Measurements from ENCODE around the gene SUPT7L.
"Not testable (repeated sequence)": the region's sequence is repeated elsewhere in the genome, so short reads cannot be mapped to it uniquely, and the experiment has no call there.

The SUPT7L gene

DNA sequence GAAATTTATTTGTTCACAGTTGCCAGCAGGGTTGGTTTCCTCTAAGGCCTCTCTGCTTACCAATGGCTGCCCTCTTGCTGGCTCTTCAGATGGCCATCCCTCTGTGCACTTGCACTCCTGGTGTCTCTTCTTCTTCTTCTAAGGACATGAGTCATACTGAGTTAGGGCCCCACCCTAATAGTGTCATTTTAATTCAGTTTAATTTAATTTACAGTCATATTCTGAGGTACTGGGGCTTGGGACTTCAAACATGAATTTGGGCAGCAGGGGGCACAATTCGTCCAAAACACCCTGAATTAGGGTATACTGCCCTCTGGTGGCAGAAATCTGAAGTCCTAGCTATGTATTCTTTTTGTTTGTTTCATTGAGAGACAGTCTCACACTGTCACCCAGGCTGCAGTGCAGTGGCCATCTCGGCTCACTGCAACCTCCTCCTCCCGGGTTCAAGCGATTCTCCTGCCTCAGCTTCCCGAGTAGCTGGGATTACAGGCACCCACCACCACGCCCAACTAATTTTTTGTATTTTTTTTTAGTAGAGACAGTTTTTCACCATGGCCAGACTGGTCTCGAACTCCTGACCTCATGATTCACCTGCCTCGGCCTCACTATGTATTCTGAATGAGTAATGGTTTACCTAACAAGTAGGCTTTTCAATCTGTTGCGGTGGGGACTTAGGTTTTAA lies 20.1 kb upstream of the SUPT7L start:
- Histone ChIP-seq H3K27ac (ENCODE audit: low read length) (no peak overlapping the region), H3K9ac (ENCODE audit: low read length in 2 of 2) (no peak overlapping the region), H3K4me1 (ENCODE audit: control insufficient read depth, insufficient read depth, low read length) (no peaks in the 10 kb centered on the region), H3K9me3 (ENCODE audit: control insufficient read depth in 2 of 2, low read length in 2 of 2) (no peaks in the 10 kb centered on the region), H3K27me3 (ENCODE audit: control insufficient read depth in 1 of 2, insufficient read depth in 2 of 2, low read length in 2 of 2) (no peaks in the 10 kb centered on the region), H3K4me3 (ENCODE audit: low read length in 2 of 2) (no peak overlapping the region), H3K36me3 (ENCODE audit: control insufficient read depth in 2 of 2, insufficient read depth in 2 of 2, low read length in 2 of 2) (peaks cover 19 to 27% of the 10 kb centered on the region in 2 donors)

DNA sequence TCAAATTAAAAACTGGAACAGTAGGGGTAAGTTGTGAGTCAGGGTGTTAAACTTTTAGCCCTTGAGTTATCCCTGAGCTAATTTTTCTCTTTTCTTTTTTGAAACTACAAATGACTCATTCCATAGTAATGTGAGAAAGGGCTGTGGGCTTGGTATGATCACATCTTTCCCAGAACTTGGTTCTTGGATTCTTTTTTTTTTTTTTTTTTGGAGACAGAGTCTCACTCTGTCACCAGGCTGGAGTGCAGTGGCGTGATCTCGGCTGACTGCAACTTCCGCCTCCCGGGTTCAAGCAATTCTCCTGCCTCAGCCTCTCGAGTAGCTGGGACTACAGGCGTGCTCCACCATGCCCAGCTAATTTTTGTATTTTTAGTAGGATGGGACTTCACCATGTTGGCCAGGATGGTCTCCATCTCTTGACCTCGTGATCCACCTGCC lies 18.9 kb upstream of the SUPT7L start:
- H3K9ac ChIP-seq (ENCODE audit: low read length in 2 of 2); H3K27me3 ChIP-seq (ENCODE audit: control insufficient read depth in 1 of 2, insufficient read depth in 2 of 2, low read length in 2 of 2); H3K4me1 ChIP-seq (ENCODE audit: control insufficient read depth, insufficient read depth, low read length); H3K4me3 ChIP-seq (ENCODE audit: low read length in 2 of 2); H3K9me3 ChIP-seq (ENCODE audit: control insufficient read depth in 2 of 2, low read length in 2 of 2); H3K27ac ChIP-seq (ENCODE audit: low read length): not testable (repeated sequence)
- H3K36me3 ChIP-seq (ENCODE audit: control insufficient read depth in 2 of 2, insufficient read depth in 2 of 2, low read length in 2 of 2), result peaks cover 25 to 31% of the 10 kb centered on the region in 2 donors

DNA sequence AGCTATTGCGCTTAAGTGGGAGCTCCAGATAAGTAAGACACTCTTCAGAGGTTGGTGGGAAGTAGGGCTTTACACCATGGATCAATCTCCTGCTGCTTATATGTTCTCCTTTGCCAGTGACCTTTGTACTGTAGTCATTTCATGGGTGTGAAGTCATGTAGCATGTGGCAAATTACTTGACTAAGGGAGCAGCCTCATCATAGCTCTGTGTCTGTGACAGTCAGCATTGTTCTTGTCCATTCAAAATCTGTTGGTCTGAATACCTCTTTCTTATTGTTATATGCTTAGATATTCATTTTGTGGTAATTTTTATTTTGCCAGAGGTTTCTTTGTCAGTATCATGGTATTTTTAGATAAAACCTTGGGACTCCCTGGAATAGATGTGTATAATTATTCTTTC lies 18.4 kb upstream of the SUPT7L start:
- H3K27ac ChIP-seq (ENCODE audit: low read length), result no peak overlapping the region
- peaks cover 27 to 29% of the 10 kb centered on the region in 2 donors for H3K36me3 ChIP-seq (ENCODE audit: control insufficient read depth in 2 of 2, insufficient read depth in 2 of 2, low read length in 2 of 2)
- no peaks in the 10 kb centered on the region for H3K4me1 ChIP-seq (ENCODE audit: control insufficient read depth, insufficient read depth, low read length)
- H3K9me3 ChIP-seq (ENCODE audit: control insufficient read depth in 2 of 2, low read length in 2 of 2), result no peaks in the 10 kb centered on the region
- no peak overlapping the region for H3K9ac ChIP-seq (ENCODE audit: low read length in 2 of 2)
- no peak overlapping the region for H3K4me3 ChIP-seq (ENCODE audit: low read length in 2 of 2)
- H3K27me3 ChIP-seq (ENCODE audit: control insufficient read depth in 1 of 2, insufficient read depth in 2 of 2, low read length in 2 of 2), result no peaks in the 10 kb centered on the region

DNA sequence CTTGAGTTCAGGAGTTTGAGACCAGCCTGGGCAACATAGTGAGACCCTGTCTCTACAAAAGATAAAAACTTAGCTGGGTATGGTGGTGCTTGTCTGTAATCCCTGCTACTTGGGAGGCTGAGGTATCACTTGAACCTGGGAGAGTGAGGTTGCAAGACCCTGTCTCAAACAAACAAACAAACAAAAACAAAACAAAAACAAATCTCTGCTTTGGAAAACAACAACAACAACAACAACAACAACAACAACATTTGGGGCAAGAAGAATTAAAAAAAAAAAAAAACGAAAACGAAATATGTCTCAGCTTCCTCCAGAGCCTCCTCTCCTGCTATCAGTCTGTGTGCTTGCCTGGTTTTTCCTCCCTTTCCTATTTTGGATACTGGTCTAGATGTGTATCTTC lies 17.2 kb upstream of the SUPT7L start:
- no peak overlapping the region for H3K4me3 ChIP-seq (ENCODE audit: low read length in 2 of 2)
- H3K9me3 ChIP-seq (ENCODE audit: control insufficient read depth in 2 of 2, low read length in 2 of 2), result no peaks in the 10 kb centered on the region
- H3K4me1 ChIP-seq (ENCODE audit: control insufficient read depth, insufficient read depth, low read length), result no peaks in the 10 kb centered on the region
- H3K27me3 ChIP-seq (ENCODE audit: control insufficient read depth in 1 of 2, insufficient read depth in 2 of 2, low read length in 2 of 2), result no peaks in the 10 kb centered on the region
- no peak overlapping the region for H3K9ac ChIP-seq (ENCODE audit: low read length in 2 of 2)
- H3K27ac ChIP-seq (ENCODE audit: low read length), result no peak overlapping the region
- peaks cover 23 to 29% of the 10 kb centered on the region in 2 donors for H3K36me3 ChIP-seq (ENCODE audit: control insufficient read depth in 2 of 2, insufficient read depth in 2 of 2, low read length in 2 of 2)

DNA sequence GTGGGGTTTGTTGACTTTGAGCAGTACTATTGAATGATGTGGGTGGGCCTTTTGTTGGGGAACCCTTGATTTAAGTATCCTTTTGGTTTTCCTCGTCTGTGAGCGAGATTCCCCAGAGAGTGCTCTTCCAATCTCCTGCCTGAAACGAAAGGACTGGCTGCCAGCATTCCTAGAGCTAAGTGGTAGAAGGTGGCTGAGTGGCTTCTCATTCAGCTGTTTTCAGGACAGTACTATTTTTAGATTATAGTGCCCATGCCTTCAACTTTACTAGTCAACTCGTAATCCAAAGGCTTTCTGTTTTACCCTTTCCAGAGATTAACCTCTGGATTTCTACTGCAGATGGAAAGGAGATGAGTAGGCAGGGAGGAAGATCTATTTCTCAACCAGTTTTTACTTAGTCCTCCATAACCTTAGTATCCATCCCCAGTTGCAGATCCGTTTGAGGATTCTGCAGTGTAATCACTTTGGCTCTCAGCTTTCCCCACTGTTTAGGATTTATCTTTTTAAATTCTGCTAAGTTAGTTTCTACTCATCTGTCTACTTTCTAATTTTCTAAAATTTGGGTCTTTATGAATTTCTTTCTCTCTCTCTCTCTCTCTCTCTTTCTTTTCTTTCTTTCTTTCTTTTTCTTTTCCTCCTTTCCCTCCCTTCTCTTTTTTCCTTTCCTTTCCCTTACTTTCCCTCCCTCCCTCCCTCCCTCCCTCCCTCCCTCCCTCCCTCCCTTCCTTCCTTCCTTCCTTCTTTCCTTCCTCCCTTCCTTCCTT lies 9.5 kb upstream of the SUPT7L start:
- Histone ChIP-seq H3K4me1 (ENCODE audit: control insufficient read depth, insufficient read depth, low read length) (no peaks in the 10 kb centered on the region), H3K27me3 (ENCODE audit: control insufficient read depth in 1 of 2, insufficient read depth in 2 of 2, low read length in 2 of 2) (no peaks in the 10 kb centered on the region), H3K9me3 (ENCODE audit: control insufficient read depth in 2 of 2, low read length in 2 of 2) (no peaks in the 10 kb centered on the region), H3K27ac (ENCODE audit: low read length) (no peak overlapping the region), H3K4me3 (ENCODE audit: low read length in 2 of 2) (no peak overlapping the region), H3K9ac (ENCODE audit: low read length in 2 of 2) (no peak overlapping the region), H3K36me3 (ENCODE audit: control insufficient read depth in 2 of 2, insufficient read depth in 2 of 2, low read length in 2 of 2) (peaks cover 31 to 47% of the 10 kb centered on the region in 2 donors)

DNA sequence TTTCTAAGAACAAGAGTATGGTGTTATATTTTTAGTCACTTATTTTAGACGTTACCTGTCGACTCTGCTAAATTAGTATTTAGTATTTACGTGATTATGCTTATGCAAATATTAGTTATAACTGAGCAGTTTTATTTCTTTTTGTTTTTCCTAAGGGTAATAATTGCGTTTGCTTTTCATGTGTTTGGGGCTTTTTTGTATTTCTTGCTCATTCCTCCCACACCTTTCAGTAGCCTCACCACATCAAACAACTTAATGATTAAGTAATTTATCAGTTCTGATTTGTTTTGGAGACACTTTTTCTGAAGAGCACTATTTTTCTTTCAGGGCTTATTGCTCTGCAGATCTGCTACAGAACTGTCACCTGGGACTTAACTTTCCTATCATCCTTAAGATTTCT lies 7.8 kb upstream of the SUPT7L start:
- Histone ChIP-seq H3K27me3 (ENCODE audit: control insufficient read depth in 1 of 2, insufficient read depth in 2 of 2, low read length in 2 of 2) (no peaks in the 10 kb centered on the region), H3K4me1 (ENCODE audit: control insufficient read depth, insufficient read depth, low read length) (no peaks in the 10 kb centered on the region), H3K27ac (ENCODE audit: low read length) (no peak overlapping the region), H3K9me3 (ENCODE audit: control insufficient read depth in 2 of 2, low read length in 2 of 2) (no peaks in the 10 kb centered on the region), H3K36me3 (ENCODE audit: control insufficient read depth in 2 of 2, insufficient read depth in 2 of 2, low read length in 2 of 2) (peaks cover 24 to 46% of the 10 kb centered on the region in 2 donors), H3K9ac (ENCODE audit: low read length in 2 of 2) (no peak overlapping the region), H3K4me3 (ENCODE audit: low read length in 2 of 2) (no peak overlapping the region)

DNA sequence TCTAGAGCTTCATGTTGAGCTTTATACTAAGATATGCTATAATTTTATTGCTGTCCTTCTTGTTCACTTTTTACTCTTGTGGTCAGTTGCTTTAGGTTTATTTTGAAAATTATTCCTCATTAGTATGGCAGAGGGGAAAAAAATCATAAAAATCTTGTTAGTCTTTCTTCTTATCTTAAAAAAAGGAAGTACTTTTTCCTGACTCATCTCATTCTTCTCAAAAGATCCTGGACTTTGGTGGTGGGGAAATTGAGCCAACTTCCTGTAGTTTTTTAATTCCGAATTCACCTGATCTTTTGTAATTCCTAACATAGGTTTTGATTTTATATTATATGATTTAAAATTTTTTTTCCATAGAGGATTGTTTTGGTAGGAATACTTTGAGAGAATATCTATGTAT lies 4.0 kb upstream of the SUPT7L start:
- no peak overlapping the region for H3K9ac ChIP-seq (ENCODE audit: low read length in 2 of 2)
- H3K27ac ChIP-seq (ENCODE audit: low read length), result no peak overlapping the region
- H3K4me1 ChIP-seq (ENCODE audit: control insufficient read depth, insufficient read depth, low read length), result peaks cover 21% of the 10 kb centered on the region
- H3K36me3 ChIP-seq (ENCODE audit: control insufficient read depth in 2 of 2, insufficient read depth in 2 of 2, low read length in 2 of 2), result peaks cover 18 to 28% of the 10 kb centered on the region in 2 donors
- no peaks in the 10 kb centered on the region for H3K9me3 ChIP-seq (ENCODE audit: control insufficient read depth in 2 of 2, low read length in 2 of 2)
- H3K4me3 ChIP-seq (ENCODE audit: low read length in 2 of 2), result no peak overlapping the region
- no peaks in the 10 kb centered on the region for H3K27me3 ChIP-seq (ENCODE audit: control insufficient read depth in 1 of 2, insufficient read depth in 2 of 2, low read length in 2 of 2)

DNA sequence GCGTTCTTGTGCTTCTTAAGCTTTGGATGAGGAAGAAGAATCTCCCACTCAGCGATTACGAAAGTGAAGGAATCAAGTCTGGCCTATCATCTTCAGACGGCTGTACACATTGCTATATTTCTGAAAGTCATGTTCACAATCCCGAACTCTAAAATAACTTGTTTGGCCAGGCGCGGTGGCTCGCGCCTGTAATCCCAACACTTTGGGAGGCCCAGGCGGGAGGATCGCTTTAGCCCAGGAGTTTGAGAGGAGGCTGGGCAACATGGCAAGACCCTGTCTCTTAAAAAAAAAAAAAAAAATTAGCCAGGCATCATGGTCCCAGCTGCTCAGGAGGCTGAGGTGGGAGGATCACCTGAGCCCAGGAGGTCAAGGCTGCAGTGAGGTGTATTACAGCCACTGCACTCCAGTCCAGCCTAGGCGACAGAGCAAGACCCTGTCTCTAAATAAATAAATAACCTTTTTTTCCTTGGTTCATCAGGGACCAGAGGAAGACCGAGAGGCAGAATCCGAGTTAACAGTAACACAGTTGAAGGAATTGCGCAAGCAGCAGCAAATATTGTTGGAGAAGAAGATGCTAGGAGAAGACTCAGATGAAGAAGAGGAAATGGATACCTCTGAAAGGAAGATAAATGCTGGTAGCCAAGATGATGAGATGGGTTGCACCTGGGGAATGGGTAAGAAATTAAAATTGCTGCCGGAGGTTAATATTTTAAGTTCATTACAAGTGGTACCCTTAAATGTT lies 1.4 kb upstream of the SUPT7L start:
- peak overlapping the region; percentile 99 to 100 for H3K4me3 ChIP-seq (ENCODE audit: low read length in 2 of 2)
- H3K9ac ChIP-seq (ENCODE audit: low read length in 2 of 2), result peak overlapping the region; percentile 97 to 98
- peaks cover 23% of the 10 kb centered on the region for H3K4me1 ChIP-seq (ENCODE audit: control insufficient read depth, insufficient read depth, low read length)
- H3K27me3 ChIP-seq (ENCODE audit: control insufficient read depth in 1 of 2, insufficient read depth in 2 of 2, low read length in 2 of 2), result no peaks in the 10 kb centered on the region
- H3K36me3 ChIP-seq (ENCODE audit: control insufficient read depth in 2 of 2, insufficient read depth in 2 of 2, low read length in 2 of 2), result peaks cover 23 to 27% of the 10 kb centered on the region in 2 donors
- H3K9me3 ChIP-seq (ENCODE audit: control insufficient read depth in 2 of 2, low read length in 2 of 2), result no peaks in the 10 kb centered on the region
- no peak overlapping the region for H3K27ac ChIP-seq (ENCODE audit: low read length)

DNA sequence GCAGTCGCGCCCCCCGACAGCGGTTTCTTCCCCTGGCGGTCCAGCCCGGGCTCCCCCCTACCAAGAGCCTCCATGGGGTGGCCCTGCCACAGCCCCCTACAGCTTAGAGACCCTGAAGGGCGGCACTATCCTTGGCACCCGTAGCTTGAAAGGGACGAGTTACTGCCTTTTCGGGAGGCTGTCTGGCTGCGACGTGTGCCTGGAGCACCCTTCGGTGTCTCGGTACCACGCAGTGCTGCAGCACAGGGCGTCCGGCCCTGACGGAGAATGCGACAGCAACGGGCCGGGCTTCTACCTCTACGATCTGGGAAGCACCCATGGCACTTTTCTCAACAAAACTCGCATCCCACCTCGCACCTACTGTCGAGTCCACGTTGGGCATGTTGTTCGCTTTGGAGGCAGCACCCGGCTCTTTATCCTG lies 750 bp upstream of the SUPT7L start:
- H3K36me3 ChIP-seq (ENCODE audit: control insufficient read depth in 2 of 2, insufficient read depth in 2 of 2, low read length in 2 of 2), result peaks cover 24 to 27% of the 10 kb centered on the region in 2 donors
- peak overlapping the region; percentile 93 for H3K27ac ChIP-seq (ENCODE audit: low read length)
- no peaks in the 10 kb centered on the region for H3K9me3 ChIP-seq (ENCODE audit: control insufficient read depth in 2 of 2, low read length in 2 of 2)
- H3K4me3 ChIP-seq (ENCODE audit: low read length in 2 of 2), result peak overlapping the region; percentile 99 to 100
- peaks cover 23% of the 10 kb centered on the region for H3K4me1 ChIP-seq (ENCODE audit: control insufficient read depth, insufficient read depth, low read length)
- H3K9ac ChIP-seq (ENCODE audit: low read length in 2 of 2), result peak overlapping the region; percentile 97 to 98
- H3K27me3 ChIP-seq (ENCODE audit: control insufficient read depth in 1 of 2, insufficient read depth in 2 of 2, low read length in 2 of 2), result no peaks in the 10 kb centered on the region

DNA sequence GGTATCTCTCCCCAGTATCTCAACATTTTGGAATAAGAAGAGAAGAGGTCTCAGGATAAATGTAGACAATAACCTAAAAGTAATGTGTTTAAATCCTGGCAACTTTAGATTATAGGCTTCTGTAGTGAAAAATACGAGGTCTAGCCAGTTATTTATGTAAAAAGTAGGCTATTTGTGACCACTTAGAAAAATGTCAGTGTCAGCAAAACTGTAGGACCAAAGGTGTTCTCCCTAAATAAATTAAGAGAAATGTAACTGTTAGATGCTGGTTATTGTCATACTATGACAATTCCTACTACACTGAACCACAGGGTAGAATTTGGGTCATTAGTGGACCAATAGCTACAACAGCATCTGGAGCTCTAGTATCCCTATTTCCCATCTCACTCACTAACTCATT lies 2.0 kb downstream of the SUPT7L start:
- Histone ChIP-seq H3K27me3 (ENCODE audit: control insufficient read depth in 1 of 2, insufficient read depth in 2 of 2, low read length in 2 of 2) (no peaks in the 10 kb centered on the region), H3K9me3 (ENCODE audit: control insufficient read depth in 2 of 2, low read length in 2 of 2) (no peaks in the 10 kb centered on the region), H3K4me3 (ENCODE audit: low read length in 2 of 2) (no peak overlapping the region), H3K9ac (ENCODE audit: low read length in 2 of 2) (no peak overlapping the region), H3K4me1 (ENCODE audit: control insufficient read depth, insufficient read depth, low read length) (peaks cover 23% of the 10 kb centered on the region), H3K27ac (ENCODE audit: low read length) (no peak overlapping the region), H3K36me3 (ENCODE audit: control insufficient read depth in 2 of 2, insufficient read depth in 2 of 2, low read length in 2 of 2) (peaks cover 22 to 31% of the 10 kb centered on the region in 2 donors)

Data from stomach smooth muscle (tissue), 2 donors.